HepG2 (cell line): Measurements from ENCODE around the gene PEAK3. TPM values are rescaled to one million over a fixed set of nuclear protein-coding genes. Genes with fewer than 3 reads are reported as not detected.

ENCODE experiments used
- ADNP ChIP-seq: sonication (generic); formaldehyde crosslinking; IDR thresholded peaks from 2 replicates; pipeline ENCODE4 v1.4.0; 2020; ENCODE audit warnings: missing genetic modification reagents
- DBP ChIP-seq: sonication (generic); formaldehyde crosslinking; IDR thresholded peaks from 2 replicates; pipeline ENCODE4 v1.4.0; 2020; ENCODE audit warnings: missing genetic modification reagents; ENCODE audit errors: not compliant biosample characterization
- DMAP1 ChIP-seq: IDR thresholded peaks from 2 replicates; pipeline ENCODE4 v1.6.1; 2016
- DNMT1 ChIP-seq: sonication (generic); formaldehyde crosslinking; IDR thresholded peaks from 2 replicates; pipeline ENCODE4 v1.5.1; 2020; ENCODE audit warnings: mild to moderate bottlenecking, missing genetic modification reagents
- DNMT3B ChIP-seq: conservative IDR thresholded peaks from 2 replicates; pipeline ENCODE4 v1.6.1; 2016; ENCODE audit warnings: missing biosample characterization, control low read depth
- ELF4 ChIP-seq: sonication (generic); formaldehyde crosslinking; IDR thresholded peaks from 2 replicates; pipeline ENCODE4 v1.5.0; 2020; ENCODE audit warnings: missing genetic modification reagents, mild to moderate bottlenecking, moderate library complexity, borderline replicate concordance
- FOXO1 ChIP-seq: sonication (generic); formaldehyde crosslinking; IDR thresholded peaks from 2 replicates; pipeline ENCODE4 v1.4.0; 2020; ENCODE audit warnings: missing genetic modification reagents
- GPBP1L1 ChIP-seq: sonication (generic); formaldehyde crosslinking; IDR thresholded peaks from 2 replicates; pipeline ENCODE4 v1.5.0; 2020; ENCODE audit warnings: mild to moderate bottlenecking, missing genetic modification reagents
- HNRNPLL ChIP-seq: fragments of 200-400 bp; formaldehyde crosslinking; IDR thresholded peaks from 2 replicates; pipeline ENCODE4 v1.6.1; 2017; ENCODE audit warnings: mild to moderate bottlenecking, low read depth, low read length; ENCODE audit not compliant: poor library complexity, severe bottlenecking
- MEIS1 ChIP-seq: sonication (generic); formaldehyde crosslinking; IDR thresholded peaks from 2 replicates; pipeline ENCODE4 v1.9.0; 2021; ENCODE audit warnings: mild to moderate bottlenecking, missing genetic modification reagents, moderate library complexity, borderline replicate concordance
- NR2F6 ChIP-seq, 2 experiments: IDR thresholded peaks; 2 replicates each; pipeline ENCODE4 v1.6.1; 2016; ENCODE audit warnings: antibody characterized with exemption in 1 of 2, mild to moderate bottlenecking in 1 of 2
- RBM22 ChIP-seq: fragments of 200-400 bp; formaldehyde crosslinking; optimal IDR thresholded peaks from 2 replicates; pipeline ENCODE3; 2017; ENCODE audit warnings: mild to moderate bottlenecking, low read length, moderate library complexity
- SOX5 ChIP-seq: IDR thresholded peaks from 2 replicates; pipeline ENCODE4 v1.6.1; 2016; ENCODE audit warnings: borderline replicate concordance
- SRSF4 ChIP-seq: fragments of 200-400 bp; formaldehyde crosslinking; IDR thresholded peaks from one replicate; pipeline ENCODE4 v1.6.1; 2018; ENCODE audit warnings: mild to moderate bottlenecking, low read depth, low read length, moderate library complexity; ENCODE audit not compliant: poor library complexity, severe bottlenecking
- ZBTB8A ChIP-seq: sonication (generic); formaldehyde crosslinking; IDR thresholded peaks from 2 replicates; pipeline ENCODE4 v1.4.0; 2020; ENCODE audit warnings: mild to moderate bottlenecking, low read depth, missing genetic modification reagents, borderline replicate concordance
- ZNF317 ChIP-seq: sonication (generic); formaldehyde crosslinking; IDR thresholded peaks from 2 replicates; pipeline ENCODE4 v1.5.0; 2020; ENCODE audit warnings: mild to moderate bottlenecking, missing genetic modification reagents
- ZNF326 ChIP-seq: sonication (generic); formaldehyde crosslinking; IDR thresholded peaks from 2 replicates; pipeline ENCODE4 v1.4.0; 2020; ENCODE audit warnings: missing genetic modification reagents, borderline replicate concordance
- ZNF496 ChIP-seq: sonication (generic); formaldehyde crosslinking; IDR thresholded peaks from 2 replicates; pipeline ENCODE4 v1.8.1; 2023; ENCODE audit warnings: mild to moderate bottlenecking, moderate library complexity, missing genetic modification reagents; ENCODE audit not compliant: insufficient replicate concordance
- ZNF549 ChIP-seq: sonication (generic); formaldehyde crosslinking; IDR thresholded peaks from 2 replicates; pipeline ENCODE4 v1.5.0; 2020; ENCODE audit warnings: missing genetic modification reagents
- ZNF580 ChIP-seq: IDR thresholded peaks from 2 replicates; pipeline ENCODE4 v1.6.1; 2016; ENCODE audit warnings: low read depth, borderline replicate concordance
- ZNF614 ChIP-seq: IDR thresholded peaks from 2 replicates; pipeline ENCODE4 v1.6.1; 2018; ENCODE audit warnings: missing biosample characterization, missing genetic modification reagents, inconsistent platforms, borderline replicate concordance
- ZNF687 ChIP-seq: sonication (generic); formaldehyde crosslinking; IDR thresholded peaks from 2 replicates; pipeline ENCODE4 v1.5.1; 2020; ENCODE audit warnings: mild to moderate bottlenecking, missing genetic modification reagents, moderate library complexity
- ZNF780A ChIP-seq: sonication (generic); formaldehyde crosslinking; IDR thresholded peaks from 2 replicates; pipeline ENCODE4 v1.8.0; 2022; ENCODE audit warnings: mild to moderate bottlenecking, missing genetic modification reagents, moderate library complexity
- polyA plus RNA-seq, 8 experiments: library from polyadenylated mRNA; depleted of rRNA in 3 of 8; stranded (reverse) in 7 of 8; unstranded in 1 of 8; fragments of >200 nt; fragmentation: Illumina TruSeq in 4 of 8; extraction: Trizol in 4 of 8; gene quantifications; 2 replicates each; pipeline versions ENCODE4 v1.2.1 to v1.2.3, GENCODE V29; 2011 to 2016; ENCODE audit warnings: low read depth in 4 of 8, missing spikeins in 1 of 8, mixed read lengths in 1 of 8; ENCODE audit not compliant: insufficient read depth in 1 of 8
- total RNA-seq, 5 experiments: library from RNA; depleted of rRNA; stranded (reverse); fragments of >200 nt; fragmentation: Illumina TruSeq; extraction: Trizol; gene quantifications; 2 replicates each; pipeline ENCODE4 v1.2.3, GENCODE V29; 2016; ENCODE audit warnings: low read depth in 1 of 5

Gene PEAK3
- total and polyA plus RNA-seq, 2 of the 13 experiments (the other 11 are each of a cell fraction or from before 2014, with no cell fraction given) = not detected

- TF ChIP-seq RBM22 = no peak
- no peak for TF ChIP-seq DNMT1
- no peak for TF ChIP-seq DBP (CRISPR knock-in tag)
- no peak for TF ChIP-seq ZBTB8A (CRISPR knock-in tag)
- no peak for TF ChIP-seq ZNF549 (CRISPR knock-in tag)
- TF ChIP-seq SOX5 (CRISPR knock-in tag) = no peak
- no peak for TF ChIP-seq ADNP
- no peak for TF ChIP-seq HNRNPLL
- no peak for TF ChIP-seq ZNF326 (CRISPR knock-in tag)
- TF ChIP-seq FOXO1 (CRISPR knock-in tag) = no peak; the same call in 1 of the 2 replicates
- no peak for TF ChIP-seq GPBP1L1 (CRISPR knock-in tag)
- peak; percentile 71; the same call in 1 of the 2 replicates for TF ChIP-seq ZNF614 (CRISPR knock-in tag)
- peak; percentile 82 for TF ChIP-seq ZNF687
- TF ChIP-seq NR2F6 (IDR thresholded peaks at IDR 0.05) = 0 out of 2 replicates have a peak, but pooled peaks have one; percentile 10
- 0 out of 2 replicates have a peak, but pooled peaks have one; percentile 29 for TF ChIP-seq NR2F6 (CRISPR knock-in tag; IDR thresholded peaks at IDR 0.05)
- no peak; the same call in 1 of the 2 replicates for TF ChIP-seq DMAP1
- TF ChIP-seq MEIS1 = no peak
- TF ChIP-seq ZNF580 (CRISPR knock-in tag) = no peak
- TF ChIP-seq ZNF780A (CRISPR knock-in tag) = no peak
- no peak for TF ChIP-seq SRSF4
- TF ChIP-seq ZNF317 (CRISPR knock-in tag) = peak; percentile 81; the same call in 1 of the 2 replicates
- TF ChIP-seq ZNF496 (CRISPR knock-in tag) = no peak
- TF ChIP-seq ELF4 (CRISPR knock-in tag) = no peak
- no peak for TF ChIP-seq DNMT3B (CRISPR knock-in tag)
These were observed 33.9 kb upstream of the PEAK3 start (continued) for GRCh38 chr19:2315818-2316353.
